ENCODE data around the gene CDK2AP2.
A peak's percentile ranks its signal among the peaks of the same experiment; 100 is the strongest.
"Not testable (repeated sequence)": the region's sequence is repeated elsewhere in the genome, so short reads cannot be mapped to it uniquely, and the experiment has no call there.

CDK2AP2 gene

DNA sequence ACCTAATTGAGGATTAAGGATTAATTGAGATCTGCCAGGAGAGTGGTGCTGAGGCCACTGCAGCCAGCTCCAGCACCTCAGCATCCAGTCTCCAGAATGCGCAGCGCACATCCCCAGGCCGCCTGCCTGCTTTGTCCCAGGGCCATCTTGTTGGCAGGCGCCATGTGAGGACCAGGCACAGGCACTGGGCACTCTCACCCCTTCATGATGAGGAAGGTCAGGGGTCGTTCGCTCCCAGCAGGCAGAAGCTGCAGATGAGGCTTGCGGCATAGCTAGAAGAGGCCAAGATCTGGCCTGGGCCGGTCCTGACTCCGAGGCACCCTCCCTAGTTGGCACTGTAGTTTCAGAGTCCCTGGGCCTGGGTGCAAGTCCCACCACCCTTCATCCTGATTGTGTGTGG is 8.8 kb upstream of the CDK2AP2 start:
- Mint-ChIP-seq H3K4me1 (no peaks in the 10 kb centered on the region), H3K9me3 (no peaks in the 10 kb centered on the region), H3K4me3 (no peak overlapping the region), H3K27ac (no peak overlapping the region), H3K36me3 (ENCODE audit: low read depth) (no peaks in the 10 kb centered on the region), H3K27me3 (ENCODE audit: low read depth) (peaks cover 23% of the 10 kb centered on the region)
- TF ChIP-seq, protein P1, sequence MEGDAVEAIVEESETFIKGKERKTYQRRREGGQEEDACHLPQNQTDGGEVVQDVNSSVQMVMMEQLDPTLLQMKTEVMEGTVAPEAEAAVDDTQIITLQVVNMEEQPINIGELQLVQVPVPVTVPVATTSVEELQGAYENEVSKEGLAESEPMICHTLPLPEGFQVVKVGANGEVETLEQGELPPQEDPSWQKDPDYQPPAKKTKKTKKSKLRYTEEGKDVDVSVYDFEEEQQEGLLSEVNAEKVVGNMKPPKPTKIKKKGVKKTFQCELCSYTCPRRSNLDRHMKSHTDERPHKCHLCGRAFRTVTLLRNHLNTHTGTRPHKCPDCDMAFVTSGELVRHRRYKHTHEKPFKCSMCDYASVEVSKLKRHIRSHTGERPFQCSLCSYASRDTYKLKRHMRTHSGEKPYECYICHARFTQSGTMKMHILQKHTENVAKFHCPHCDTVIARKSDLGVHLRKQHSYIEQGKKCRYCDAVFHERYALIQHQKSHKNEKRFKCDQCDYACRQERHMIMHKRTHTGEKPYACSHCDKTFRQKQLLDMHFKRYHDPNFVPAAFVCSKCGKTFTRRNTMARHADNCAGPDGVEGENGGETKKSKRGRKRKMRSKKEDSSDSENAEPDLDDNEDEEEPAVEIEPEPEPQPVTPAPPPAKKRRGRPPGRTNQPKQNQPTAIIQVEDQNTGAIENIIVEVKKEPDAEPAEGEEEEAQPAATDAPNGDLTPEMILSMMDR (IDR thresholded peaks at IDR 0.05; ENCODE audit: unreplicated experiment in 3 of 3) = no peak

DNA sequence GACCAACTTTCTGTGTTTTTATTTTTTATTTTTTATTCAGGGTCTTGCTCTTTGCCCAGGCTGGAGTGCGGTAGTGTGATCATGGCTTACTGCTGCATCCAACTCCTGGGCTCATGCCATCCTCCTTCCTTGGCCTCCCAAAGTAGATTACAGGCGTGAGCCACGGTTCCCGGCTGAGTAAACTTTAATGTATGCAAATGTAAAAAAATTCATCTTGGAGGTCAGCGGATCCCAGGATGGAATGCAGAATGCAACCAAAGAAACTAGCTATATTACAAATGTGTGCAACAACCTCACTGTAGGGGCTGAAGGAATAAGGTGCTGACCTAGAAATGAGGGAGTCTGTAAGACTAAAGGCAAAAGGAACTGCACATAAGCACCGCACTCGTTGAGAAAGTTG is 6.2 kb upstream of the CDK2AP2 start:
- Mint-ChIP-seq H3K36me3 (ENCODE audit: low read depth) (no peaks in the 10 kb centered on the region), H3K4me3 (no peak overlapping the region), H3K4me1 (peaks cover 1% of the 10 kb centered on the region), H3K9me3 (no peaks in the 10 kb centered on the region), H3K27ac (no peak overlapping the region), H3K27me3 (ENCODE audit: low read depth) (peaks cover 23% of the 10 kb centered on the region)
- TF ChIP-seq, protein P1 (IDR thresholded peaks at IDR 0.05; ENCODE audit: unreplicated experiment in 3 of 3) = no peak

GRCh38 chr11:67511558-67511957 is 3.6 kb upstream of the CDK2AP2 start:
- not testable (repeated sequence) for H3K9me3 Mint-ChIP-seq; H3K4me3 Mint-ChIP-seq; H3K36me3 Mint-ChIP-seq (ENCODE audit: low read depth); H3K27ac Mint-ChIP-seq
- peaks cover 14% of the 10 kb centered on the region for H3K4me1 Mint-ChIP-seq
- peaks cover 20% of the 10 kb centered on the region for H3K27me3 Mint-ChIP-seq (ENCODE audit: low read depth)

DNA sequence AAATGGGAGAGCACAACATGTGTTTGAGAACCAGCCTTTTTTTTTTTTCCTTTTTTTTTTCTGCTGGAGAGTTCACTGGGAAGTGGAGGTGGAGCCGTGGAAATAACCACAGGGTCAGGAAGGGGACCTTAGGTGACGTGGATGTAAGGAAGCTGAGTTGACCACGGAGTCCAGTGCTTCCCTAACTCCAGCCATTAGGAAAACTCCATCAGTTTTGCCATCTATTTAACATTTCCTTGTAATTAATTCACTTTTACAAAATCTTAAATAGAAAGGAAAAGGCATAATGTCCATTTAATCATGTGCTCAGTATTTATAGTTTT is 2.0 kb upstream of the CDK2AP2 start:
- TF ChIP-seq, protein P1 (IDR thresholded peaks at IDR 0.05; ENCODE audit: unreplicated experiment in 3 of 3) = no peak
- no peaks in the 10 kb centered on the region for H3K9me3 Mint-ChIP-seq
- peaks cover 21% of the 10 kb centered on the region for H3K27me3 Mint-ChIP-seq (ENCODE audit: low read depth)
- peak overlapping the region in 1 of 3 experiments; percentile 80 for H3K27ac Mint-ChIP-seq
- H3K36me3 Mint-ChIP-seq (ENCODE audit: low read depth) = no peaks in the 10 kb centered on the region
- peaks cover 20% of the 10 kb centered on the region for H3K4me1 Mint-ChIP-seq
- peak overlapping the region; percentile 75 to 88 (median 78) for H3K4me3 Mint-ChIP-seq

- Mint-ChIP-seq H3K27me3 (ENCODE audit: low read depth) (peaks cover 16% of the 10 kb centered on the region), H3K4me3 (peak overlapping the region; percentile 88 to 94 (median 90)), H3K27ac (peak overlapping the region; percentile 80 to 97 (median 94)), H3K9me3 (no peaks in the 10 kb centered on the region), H3K4me1 (peaks cover 20% of the 10 kb centered on the region), H3K36me3 (ENCODE audit: low read depth) (no peaks in the 10 kb centered on the region)
- TF ChIP-seq, protein P1 (IDR thresholded peaks at IDR 0.05; ENCODE audit: unreplicated experiment in 3 of 3) = no peak
Observed at GRCh38 chr11:67508486-67509121, 642 bp upstream of the CDK2AP2 start.

- Mint-ChIP-seq H3K27ac (peak overlapping the region; percentile 37 to 69 (median 67)), H3K4me1 (peaks cover 26% of the 10 kb centered on the region), H3K4me3 (peak overlapping the region; percentile 88 to 94 (median 90)), H3K36me3 (ENCODE audit: low read depth) (no peaks in the 10 kb centered on the region), H3K9me3 (no peaks in the 10 kb centered on the region), H3K27me3 (ENCODE audit: low read depth) (peaks cover 20% of the 10 kb centered on the region)
- TF ChIP-seq, protein P1 (IDR thresholded peaks at IDR 0.05; ENCODE audit: unreplicated experiment in 3 of 3) = no peak
Observed at GRCh38 chr11:67507242-67507863, 609 bp downstream of the CDK2AP2 start.
